Neural progenitor cell (in vitro differentiated cells): ENCODE data around the gene PIK3C2B. TPM values are rescaled to one million over a fixed set of nuclear protein-coding genes. Genes with fewer than 3 reads are reported as not detected.

Source experiments
- DNase-seq: peaks from one replicate; pipeline ENCODE4 v3.0.0-alpha.2; 2016; ENCODE audit warnings: low spot score
- H2AFZ ChIP-seq: fragments of 200-600 bp; sonication (generic); replicated peaks from 2 replicates; pipeline ENCODE4 v1.6.1; 2016; ENCODE audit warnings: antibody characterized with exemption
- H3F3A ChIP-seq: fragments of 200-600 bp; sonication (generic); 2 replicates; pipeline ENCODE4 v1.6.1; 2016; ENCODE audit warnings: antibody characterized with exemption, low read depth
- H3K27ac ChIP-seq: fragments of 200-600 bp; sonication (generic); 2 replicates; pipeline ENCODE4 v1.5.1; 2016; ENCODE audit warnings: mild to moderate bottlenecking
- H3K27me3 ChIP-seq: fragments of 200-600 bp; sonication (generic); 2 replicates; pipeline ENCODE4 v1.6.1; 2016; ENCODE audit warnings: mild to moderate bottlenecking, moderate library complexity
- H3K36me3 ChIP-seq: fragments of 200-600 bp; sonication (generic); 2 replicates; pipeline ENCODE4 v1.5.1; 2016
- H3K4me1 ChIP-seq: fragments of 200-600 bp; sonication (generic); 2 replicates; pipeline ENCODE4 v1.6.1; 2016; ENCODE audit warnings: mixed run types
- H3K4me2 ChIP-seq: fragments of 200-600 bp; sonication (generic); 2 replicates; pipeline ENCODE4 v1.6.1; 2016
- H3K4me3 ChIP-seq: fragments of 200-600 bp; sonication (generic); 2 replicates; pipeline ENCODE4 v1.5.1; 2016
- H3K79me2 ChIP-seq: fragments of 200-600 bp; sonication (generic); 2 replicates; pipeline ENCODE4 v1.6.1; 2016; ENCODE audit warnings: low read depth
- H3K9ac ChIP-seq: fragments of 200-600 bp; sonication (generic); 2 replicates; pipeline ENCODE4 v1.6.1; 2016
- H3K9me3 ChIP-seq: fragments of 200-600 bp; sonication (generic); 2 replicates; pipeline ENCODE4 v1.5.1; 2016; ENCODE audit warnings: low read depth
- H4K20me1 ChIP-seq: fragments of 200-600 bp; sonication (generic); 2 replicates; pipeline ENCODE4 v1.6.1; 2016; ENCODE audit warnings: low read depth
- H3K27ac Mint-ChIP-seq: 3 replicates; pipeline ENCODE4 v1.8.0; 2021; ENCODE audit warnings: mixed read lengths
- H3K27me3 Mint-ChIP-seq: 2 replicates; pipeline ENCODE4 v1.8.0; 2022; ENCODE audit warnings: low read depth, mild to moderate bottlenecking, inconsistent platforms, moderate library complexity, mixed read lengths; ENCODE audit not compliant: insufficient read depth
- H3K36me3 Mint-ChIP-seq: 3 replicates; pipeline ENCODE4 v1.8.0; 2021; ENCODE audit warnings: mixed read lengths
- H3K4me1 Mint-ChIP-seq: 3 replicates; pipeline ENCODE4 v1.8.0; 2021; ENCODE audit warnings: mixed read lengths
- H3K4me3 Mint-ChIP-seq: 3 replicates; pipeline ENCODE4 v1.8.0; 2021; ENCODE audit warnings: mild to moderate bottlenecking, moderate library complexity, mixed read lengths
- H3K9me3 Mint-ChIP-seq: 3 replicates; pipeline ENCODE4 v1.8.0; 2020; ENCODE audit warnings: mixed read lengths
- EZH2 ChIP-seq: fragments of 200-600 bp; sonication (generic); IDR thresholded peaks from 2 replicates; pipeline ENCODE4 v1.6.1; 2017; ENCODE audit warnings: antibody characterized with exemption, mild to moderate bottlenecking, moderate library complexity
- EZH2phosphoT487 ChIP-seq: fragments of 200-600 bp; sonication (generic); IDR thresholded peaks from 2 replicates; pipeline ENCODE4 v1.6.1; 2017; ENCODE audit warnings: antibody characterized with exemption
- total RNA-seq: library from RNA; depleted of rRNA; stranded (reverse); fragments of >200 nt; gene quantifications from 2 replicates; pipeline ENCODE4 v1.2.3, GENCODE V29; 2015; ENCODE audit warnings: low replicate concordance
- TF ChIP-seq, protein P1 (sequence below): fragments of 200-600 bp; sonication (generic); IDR thresholded peaks from 2 replicates; pipeline ENCODE4 v1.5.1; 2017; ENCODE audit warnings: antibody characterized with exemption, mild to moderate bottlenecking

Gene PIK3C2B
- total RNA-seq, 1 donor from 2014 or later = 20.7 TPM

DNA sequence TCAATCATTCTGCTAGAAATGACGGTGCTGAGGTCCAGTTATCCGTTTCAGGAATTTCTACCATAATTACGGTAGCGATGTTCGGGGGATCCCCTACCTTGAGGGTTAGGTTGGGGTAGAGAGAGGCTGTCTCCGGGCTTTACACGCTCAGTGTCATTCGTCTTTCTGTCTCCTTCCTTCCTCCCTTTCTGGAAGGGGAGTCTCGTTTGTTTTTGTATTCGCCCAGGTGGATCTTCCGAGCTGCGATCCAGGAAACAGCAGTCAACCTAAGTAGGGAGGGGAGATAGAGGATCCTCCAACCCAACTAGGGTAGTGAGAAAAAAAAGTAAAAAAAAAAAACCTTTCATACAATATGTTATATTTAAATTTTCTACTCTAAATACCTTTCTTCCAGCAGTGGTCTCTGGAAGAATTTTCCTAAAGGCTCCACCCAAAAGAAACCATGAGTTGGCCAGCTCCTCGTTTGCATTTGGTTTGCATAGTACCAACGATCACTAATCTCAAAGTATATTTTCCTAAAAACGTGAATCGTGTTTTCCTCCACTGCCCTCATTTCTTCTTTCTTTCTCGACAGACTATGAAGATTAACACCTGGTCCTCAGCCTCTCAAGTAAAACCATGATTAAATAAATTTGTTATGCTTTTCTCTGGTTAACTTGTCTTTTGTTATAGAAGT, 611 bp upstream of the PIK3C2B start:
- DNase-seq = no peak
- H3K79me2 ChIP-seq = peaks cover 40% of the 10 kb centered on the region
- TF ChIP-seq EZH2phosphoT487 = no peak
- no peak for TF ChIP-seq EZH2
- TF ChIP-seq, protein P1, sequence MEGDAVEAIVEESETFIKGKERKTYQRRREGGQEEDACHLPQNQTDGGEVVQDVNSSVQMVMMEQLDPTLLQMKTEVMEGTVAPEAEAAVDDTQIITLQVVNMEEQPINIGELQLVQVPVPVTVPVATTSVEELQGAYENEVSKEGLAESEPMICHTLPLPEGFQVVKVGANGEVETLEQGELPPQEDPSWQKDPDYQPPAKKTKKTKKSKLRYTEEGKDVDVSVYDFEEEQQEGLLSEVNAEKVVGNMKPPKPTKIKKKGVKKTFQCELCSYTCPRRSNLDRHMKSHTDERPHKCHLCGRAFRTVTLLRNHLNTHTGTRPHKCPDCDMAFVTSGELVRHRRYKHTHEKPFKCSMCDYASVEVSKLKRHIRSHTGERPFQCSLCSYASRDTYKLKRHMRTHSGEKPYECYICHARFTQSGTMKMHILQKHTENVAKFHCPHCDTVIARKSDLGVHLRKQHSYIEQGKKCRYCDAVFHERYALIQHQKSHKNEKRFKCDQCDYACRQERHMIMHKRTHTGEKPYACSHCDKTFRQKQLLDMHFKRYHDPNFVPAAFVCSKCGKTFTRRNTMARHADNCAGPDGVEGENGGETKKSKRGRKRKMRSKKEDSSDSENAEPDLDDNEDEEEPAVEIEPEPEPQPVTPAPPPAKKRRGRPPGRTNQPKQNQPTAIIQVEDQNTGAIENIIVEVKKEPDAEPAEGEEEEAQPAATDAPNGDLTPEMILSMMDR = no peak
- Mint-ChIP-seq H3K9me3 (no peaks in the 10 kb centered on the region), H3K27me3 (peaks cover 8% of the 10 kb centered on the region), H3K4me1 (peaks cover 26% of the 10 kb centered on the region), H3K27ac (peak overlapping the region; percentile 95), H3K36me3 (peaks cover 6% of the 10 kb centered on the region), H3K4me3 (peak overlapping the region; percentile 98)
- peaks cover 26% of the 10 kb centered on the region for H3F3A ChIP-seq
- no peak overlapping the region for H3K9ac ChIP-seq
- H3K4me1 ChIP-seq = peaks cover 17% of the 10 kb centered on the region
- H3K27ac ChIP-seq = no peak overlapping the region
- H3K4me3 ChIP-seq = peak overlapping the region; percentile 77
- H3K36me3 ChIP-seq = no peaks in the 10 kb centered on the region
- H3K4me2 ChIP-seq = peak overlapping the region; percentile 98
- no peaks in the 10 kb centered on the region for H3K9me3 ChIP-seq
- H4K20me1 ChIP-seq = peaks cover 29% of the 10 kb centered on the region
- peaks cover 15% of the 10 kb centered on the region for H3K27me3 ChIP-seq
- peak overlapping the region; percentile 96 for H2AFZ ChIP-seq

DNA sequence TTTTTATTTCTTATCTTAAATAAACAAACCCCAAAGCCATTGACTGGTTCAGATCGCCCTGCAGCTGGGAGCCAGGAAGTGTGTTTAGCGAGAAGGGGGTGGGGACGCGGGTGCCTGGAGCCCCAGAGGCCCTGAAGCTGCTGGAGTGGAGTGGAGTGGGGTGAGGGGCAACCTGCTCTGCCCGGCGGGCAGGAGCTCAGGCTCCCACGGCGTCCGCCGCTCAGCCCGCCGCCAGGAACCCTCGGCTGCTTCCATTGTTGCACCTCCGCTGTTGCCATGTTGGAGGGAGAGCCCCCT, 673 bp downstream of the PIK3C2B start:
- peak overlapping the region; percentile 98 for H3K27ac Mint-ChIP-seq

DNA sequence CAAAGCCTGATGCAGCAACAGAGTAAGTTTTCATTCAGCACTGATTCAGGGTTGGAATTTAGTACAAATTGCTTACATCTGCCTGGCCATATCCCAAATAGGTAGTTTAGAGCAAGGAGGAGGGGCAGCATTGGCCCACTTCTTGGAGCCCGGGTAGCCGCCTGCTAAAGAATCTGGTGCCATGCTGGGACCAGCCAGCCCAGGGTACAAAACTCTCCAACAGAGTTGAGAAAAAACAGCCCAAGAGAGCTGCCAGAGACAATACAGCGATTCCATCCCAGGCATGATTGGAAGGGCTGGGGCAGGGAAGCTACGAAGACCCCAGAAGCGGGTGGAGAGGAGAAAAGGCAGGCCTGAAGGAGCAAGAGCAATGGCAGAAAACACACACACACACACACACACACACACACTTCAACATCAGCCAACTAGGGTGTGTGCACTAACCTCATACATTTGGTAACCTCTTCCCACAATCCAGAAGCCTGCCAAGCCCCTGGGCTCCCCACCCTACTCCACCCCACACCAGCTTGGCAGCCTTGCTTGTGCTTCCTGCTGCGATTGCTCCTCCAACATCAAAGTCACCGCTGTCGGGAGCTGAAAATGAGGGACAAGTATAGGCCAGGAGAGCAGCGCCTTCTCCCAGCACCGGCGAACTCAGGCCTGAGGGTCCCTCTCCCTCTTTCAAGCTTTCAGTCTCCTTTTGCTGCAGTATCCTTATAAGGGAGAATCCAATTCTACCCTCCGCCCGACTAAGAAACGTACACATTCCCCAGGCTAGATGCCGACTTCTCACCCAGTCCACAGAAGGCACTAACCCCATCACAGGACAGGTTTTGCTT, 1.2 kb downstream of the PIK3C2B start:
- Mint-ChIP-seq H3K4me1 (peaks cover 30% of the 10 kb centered on the region), H3K4me3 (peak overlapping the region; percentile 98), H3K27me3 (peaks cover 6% of the 10 kb centered on the region), H3K36me3 (peaks cover 14% of the 10 kb centered on the region), H3K9me3 (no peaks in the 10 kb centered on the region), H3K27ac (peak overlapping the region; percentile 98)
- Histone ChIP-seq H3K79me2 (peaks cover 58% of the 10 kb centered on the region), H3K4me3 (peak overlapping the region; percentile 77), H4K20me1 (peaks cover 47% of the 10 kb centered on the region), H3K27me3 (peaks cover 13% of the 10 kb centered on the region), H2AFZ (peak overlapping the region; percentile 22), H3K9me3 (no peaks in the 10 kb centered on the region), H3K4me1 (peaks cover 23% of the 10 kb centered on the region), H3K36me3 (no peaks in the 10 kb centered on the region), H3K9ac (peak overlapping the region; percentile 65), H3K4me2 (peak overlapping the region; percentile 98), H3K27ac (peak overlapping the region; percentile 77), H3F3A (peaks cover 37% of the 10 kb centered on the region)
- TF ChIP-seq EZH2 (no peak), EZH2phosphoT487 (no peak)
- TF ChIP-seq, protein P1 = no peak
- peak; percentile 53 for DNase-seq

More for the DNA sequence above, 673 bp downstream of the PIK3C2B start:
- Histone ChIP-seq H3K79me2 (peaks cover 53% of the 10 kb centered on the region), H3K9me3 (no peaks in the 10 kb centered on the region), H3K36me3 (no peaks in the 10 kb centered on the region), H3K9ac (peak overlapping the region; percentile 65), H3K27ac (peak overlapping the region; percentile 77), H3K4me3 (peak overlapping the region; percentile 77), H4K20me1 (peaks cover 41% of the 10 kb centered on the region), H3K27me3 (peaks cover 15% of the 10 kb centered on the region), H3F3A (peaks cover 34% of the 10 kb centered on the region), H3K4me1 (peaks cover 17% of the 10 kb centered on the region), H3K4me2 (peak overlapping the region; percentile 98), H2AFZ (peak overlapping the region; percentile 22)
- Mint-ChIP-seq H3K36me3 (peaks cover 12% of the 10 kb centered on the region), H3K9me3 (no peaks in the 10 kb centered on the region), H3K4me1 (peaks cover 26% of the 10 kb centered on the region), H3K27me3 (peaks cover 8% of the 10 kb centered on the region), H3K4me3 (peak overlapping the region; percentile 98)
- DNase-seq = peak; percentile 64
- TF ChIP-seq EZH2 (no peak), EZH2phosphoT487 (no peak)
- TF ChIP-seq, protein P1 = no peak
